ENCODE measurements around the gene LDLRAD3. TPM values are rescaled to one million over a fixed set of nuclear protein-coding genes. Genes with fewer than 3 reads are reported as not detected.

LDLRAD3 gene
- total and polyA plus RNA-seq, 2 experiments from 2014 or later, result 6.2 to 9.5 TPM

GRCh38 chr11:36266767-36267166, 322.9 kb downstream of the LDLRAD3 start:
- no peak for DNase-seq (ENCODE audit: low read depth in 1 of 2, low spot score in 1 of 2)
- Histone ChIP-seq H3K27me3 (peaks cover 11% of the 10 kb centered on the region), H3K36me3 (no peaks in the 10 kb centered on the region), H3K27ac (no peak overlapping the region), H3K4me1 (ENCODE audit: low read depth) (no peaks in the 10 kb centered on the region), H3K9me3 (ENCODE audit: low read depth) (no peaks in the 10 kb centered on the region), H3K4me3 (no peak overlapping the region)
- TF ChIP-seq CTCF (IDR thresholded peaks at IDR 0.05; ENCODE audit: low read depth, low read length), result no peak

GRCh38 chr11:36268337-36268985, 324.6 kb downstream of the LDLRAD3 start:
- H3K27me3 ChIP-seq, result peaks cover 11% of the 10 kb centered on the region
- no peaks in the 10 kb centered on the region for H3K4me1 ChIP-seq (ENCODE audit: low read depth)
- no peak for TF ChIP-seq CTCF (IDR thresholded peaks at IDR 0.05; ENCODE audit: low read depth, low read length)
- no peak overlapping the region for H3K27ac ChIP-seq
- no peaks in the 10 kb centered on the region for H3K9me3 ChIP-seq (ENCODE audit: low read depth)
- no peaks in the 10 kb centered on the region for H3K36me3 ChIP-seq
- DNase-seq (ENCODE audit: low read depth in 1 of 2, low spot score in 1 of 2), result no peak
- no peak overlapping the region for H3K4me3 ChIP-seq

- Histone ChIP-seq H3K27me3 (peaks cover 7% of the 10 kb centered on the region), H3K9me3 (ENCODE audit: low read depth) (no peaks in the 10 kb centered on the region), H3K4me3 (no peak overlapping the region), H3K36me3 (peaks cover 6% of the 10 kb centered on the region), H3K27ac (no peak overlapping the region), H3K4me1 (ENCODE audit: low read depth) (no peaks in the 10 kb centered on the region)
- DNase-seq (ENCODE audit: low read depth in 1 of 2, low spot score in 1 of 2), result no peak
- TF ChIP-seq CTCF (IDR thresholded peaks at IDR 0.05; ENCODE audit: low read depth, low read length), result no peak
Observed at GRCh38 chr11:36270701-36271100, 326.8 kb downstream of the LDLRAD3 start.

- peak; percentile 9 for TF ChIP-seq CTCF (IDR thresholded peaks at IDR 0.05; ENCODE audit: low read depth, low read length)
- Histone ChIP-seq H3K9me3 (ENCODE audit: low read depth) (no peaks in the 10 kb centered on the region), H3K36me3 (peaks cover 6% of the 10 kb centered on the region), H3K4me3 (no peak overlapping the region), H3K27me3 (peaks cover 7% of the 10 kb centered on the region), H3K27ac (no peak overlapping the region), H3K4me1 (ENCODE audit: low read depth) (no peaks in the 10 kb centered on the region)
- no peak for DNase-seq (ENCODE audit: low read depth in 1 of 2, low spot score in 1 of 2)
Observed at GRCh38 chr11:36271794-36272407, 328.0 kb downstream of the LDLRAD3 start.

GRCh38 chr11:36273110-36273509, 329.2 kb downstream of the LDLRAD3 start:
- no peak for DNase-seq (ENCODE audit: low read depth in 1 of 2, low spot score in 1 of 2)
- H3K9me3 ChIP-seq (ENCODE audit: low read depth), result no peaks in the 10 kb centered on the region
- H3K4me3 ChIP-seq, result no peak overlapping the region
- H3K27me3 ChIP-seq, result no peaks in the 10 kb centered on the region
- H3K4me1 ChIP-seq (ENCODE audit: low read depth), result no peaks in the 10 kb centered on the region
- H3K27ac ChIP-seq, result no peak overlapping the region
- peaks cover 6% of the 10 kb centered on the region for H3K36me3 ChIP-seq
- TF ChIP-seq CTCF (IDR thresholded peaks at IDR 0.05; ENCODE audit: low read depth, low read length), result no peak
